Astrocyte of the cerebellum (primary cell): ENCODE results near the gene MGAT5.
"Not testable (repeated sequence)": the region's sequence is repeated elsewhere in the genome, so short reads cannot be mapped to it uniquely, and the experiment has no call there.

ENCODE experiments used
- DNase-seq: peaks from one replicate; pipeline ENCODE4 v3.0.0-alpha.2; 2011; ENCODE audit warnings: low read depth
- H3K4me3 ChIP-seq: 2 replicates; pipeline ENCODE4 v1.5.1; 2011; ENCODE audit warnings: mild to moderate bottlenecking, low read depth, low read length, moderate library complexity
- CTCF ChIP-seq: IDR thresholded peaks from 2 replicates; pipeline ENCODE4 v1.5.1; 2012; ENCODE audit warnings: low read length, low read depth, moderate library complexity, mild to moderate bottlenecking; ENCODE audit errors: missing control alignments
- in situ Hi-C: cut with HindIII; loops from 2 replicates; pipeline ENCODE4 v1.10.0; 2017; ENCODE audit warnings: low sequenced_read_pairs

Gene MGAT5

GRCh38 chr2:134289225-134289624 lies 35.4 kb downstream of the MGAT5 start:
- in situ Hi-C loops = no loop called here
- H3K4me3 ChIP-seq = no peak overlapping the region
- TF ChIP-seq CTCF = no peak
- no peak for DNase-seq

GRCh38 chr2:134290358-134290757 lies 36.5 kb downstream of the MGAT5 start:
- TF ChIP-seq CTCF = no peak
- DNase-seq = no peak
- in situ Hi-C loops = no loop called here
- no peak overlapping the region for H3K4me3 ChIP-seq

GRCh38 chr2:134292514-134292913 lies 38.6 kb downstream of the MGAT5 start:
- no peak for TF ChIP-seq CTCF
- no peak for DNase-seq

GRCh38 chr2:134293719-134294537 lies 40.1 kb downstream of the MGAT5 start:
- in situ Hi-C loops = no loop called here
- TF ChIP-seq CTCF = no peak
- DNase-seq = no peak
- H3K4me3 ChIP-seq = no peak overlapping the region

More at GRCh38 chr2:134292514-134292913, 38.6 kb downstream of the MGAT5 start:
- in situ Hi-C loops = no loop called here
- no peak overlapping the region for H3K4me3 ChIP-seq

GRCh38 chr2:134294598-134294997 lies 40.7 kb downstream of the MGAT5 start:
- in situ Hi-C loops, H3K4me3 ChIP-seq, DNase-seq: not testable (repeated sequence)

- no peak for TF ChIP-seq CTCF
- no peak overlapping the region for H3K4me3 ChIP-seq
- no peak for DNase-seq
- in situ Hi-C loops = no loop called here
Measured at GRCh38 chr2:134295441-134295840, 41.6 kb downstream of the MGAT5 start.

- no peak for TF ChIP-seq CTCF
- DNase-seq = no peak
- in situ Hi-C loops = no loop called here
- no peak overlapping the region for H3K4me3 ChIP-seq
Measured at GRCh38 chr2:134296301-134296700, 42.4 kb downstream of the MGAT5 start.
